Measurements from ENCODE around the gene MEGF6. TPM values are rescaled to one million over a fixed set of nuclear protein-coding genes. Genes with fewer than 3 reads are reported as not detected.

The MEGF6 gene
- total and polyA plus RNA-seq, 2 of the 8 experiments (the other 6 are each of a cell fraction or from before 2014, with no cell fraction given), result 4.1 to 14.8 TPM

DNA sequence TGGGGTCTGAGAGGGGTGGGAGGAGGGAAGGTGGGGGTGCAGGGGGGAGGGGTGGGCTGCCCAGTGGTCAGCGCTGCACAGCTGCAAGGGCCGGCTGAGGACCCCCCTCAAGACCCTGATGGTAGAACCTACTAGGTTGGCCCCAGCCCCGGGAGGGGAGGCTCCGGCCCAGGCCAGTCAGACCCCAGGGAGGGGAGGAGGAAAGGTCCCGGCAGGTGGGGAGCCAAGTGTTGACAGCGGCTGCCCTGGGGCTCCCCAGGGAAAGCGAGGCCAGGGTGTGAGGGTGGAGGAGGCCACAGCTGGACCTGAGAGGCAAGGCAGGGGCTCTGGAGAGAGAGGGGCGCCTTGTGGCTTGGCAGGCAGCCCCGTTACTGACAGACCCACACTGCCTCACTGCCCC lies 31.1 kb downstream of the MEGF6 start (continued):
- TF ChIP-seq BRCA1 (IDR thresholded peaks at IDR 0.05; ENCODE audit: low read depth, low read length) (no peak), RXRA (IDR thresholded peaks at IDR 0.05; ENCODE audit: insufficient read depth, low read depth, low read length) (no peak), SUZ12 (IDR thresholded peaks at IDR 0.05; ENCODE audit: low read length) (no peak), KDM5A (IDR thresholded peaks at IDR 0.05; ENCODE audit: low read length) (no peak), RBBP5 (IDR thresholded peaks at IDR 0.05; ENCODE audit: borderline replicate concordance, low read depth, low read length) (no peak), CHD1 (IDR thresholded peaks at IDR 0.05; ENCODE audit: low read depth, low read length) (no peak)

All from H1 (cell line).